Activated T-cell treated with anti-CD3 and anti-CD28 coated beads, Interleukin-2, amount 50 U/mL, for 1 hour (primary cell): Measurements from ENCODE around the gene MINDY3.
"Not testable (repeated sequence)": the region's sequence is repeated elsewhere in the genome, so short reads cannot be mapped to it uniquely, and the experiment has no call there.

Experiments used
- DNase-seq: peaks from one replicate; pipeline ENCODE4 v3.0.0-alpha.2; 2020

Gene MINDY3

GRCh38 chr10:15764892-15765454, 95.3 kb downstream of the MINDY3 start:
- DNase-seq, result no peak

GRCh38 chr10:15763006-15763405, 97.3 kb downstream of the MINDY3 start:
- DNase-seq, result no peak

- DNase-seq, result not testable (repeated sequence)
These were observed 98.1 kb downstream of the MINDY3 start for GRCh38 chr10:15762239-15762638.

GRCh38 chr10:15761224-15761623, 99.1 kb downstream of the MINDY3 start:
- DNase-seq, result not testable (repeated sequence)

GRCh38 chr10:15760681-15761080, 99.6 kb downstream of the MINDY3 start:
- no peak for DNase-seq

DNA sequence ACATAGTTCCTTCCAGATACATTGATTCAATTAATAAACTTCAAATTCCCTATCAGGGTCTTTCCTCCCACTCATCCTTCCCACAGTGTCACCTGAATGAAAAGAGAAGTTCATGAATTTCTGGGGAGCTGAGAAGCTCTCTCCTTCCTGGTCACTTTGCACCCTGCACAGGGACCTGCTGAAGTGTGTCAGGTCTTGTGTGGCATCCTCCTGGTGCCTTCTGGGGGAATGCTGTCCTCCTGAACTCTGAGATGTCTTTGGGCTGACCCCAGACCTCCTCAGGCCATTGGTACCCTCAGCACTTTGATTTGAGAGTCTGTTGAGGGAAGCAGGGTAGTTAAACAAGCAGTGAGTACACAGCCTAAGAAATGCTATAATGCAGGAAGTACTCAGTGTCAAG, 101.0 kb downstream of the MINDY3 start:
- no peak for DNase-seq

DNA sequence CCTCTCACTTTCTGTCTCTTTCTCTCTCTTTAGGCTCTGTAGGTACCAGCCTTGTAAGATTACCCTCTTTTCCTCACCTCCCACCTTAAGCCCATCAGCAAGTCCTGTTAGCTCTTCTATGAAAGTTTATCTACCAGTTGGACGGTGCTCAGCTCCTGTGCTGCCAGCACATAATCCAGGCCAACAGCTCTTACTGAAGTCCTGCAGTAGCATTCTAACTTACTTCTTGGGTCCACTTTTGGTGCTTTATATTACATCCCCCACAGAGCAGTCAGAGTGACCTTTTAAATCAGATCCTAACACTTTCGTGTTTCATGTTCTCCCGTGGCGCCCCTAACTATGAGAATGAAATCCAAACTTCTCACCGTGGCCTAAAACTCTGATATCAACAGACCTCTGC, 101.7 kb downstream of the MINDY3 start:
- no peak for DNase-seq

DNA sequence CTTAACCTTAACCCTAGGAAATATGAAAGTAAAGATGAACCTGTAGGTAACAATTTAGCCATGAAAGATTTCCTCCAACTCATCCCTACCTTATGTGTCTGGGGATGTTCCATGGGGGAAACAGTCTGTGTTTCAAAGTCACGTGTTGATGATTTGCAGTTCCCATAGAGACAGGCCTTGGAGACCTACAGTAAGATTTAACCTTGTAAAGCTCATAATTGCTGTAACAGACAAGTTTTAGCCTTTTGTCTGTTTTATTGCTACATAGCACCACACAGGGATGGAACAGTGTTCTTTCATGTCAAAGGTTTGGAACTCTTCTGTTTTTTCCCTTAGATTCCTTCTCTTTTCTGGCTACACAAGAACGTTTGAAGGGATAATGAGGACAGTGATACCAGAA, 105.4 kb downstream of the MINDY3 start:
- DNase-seq, result no peak

- no peak for DNase-seq
These were observed 109.3 kb downstream of the MINDY3 start for GRCh38 chr10:15751046-15751445.

DNA sequence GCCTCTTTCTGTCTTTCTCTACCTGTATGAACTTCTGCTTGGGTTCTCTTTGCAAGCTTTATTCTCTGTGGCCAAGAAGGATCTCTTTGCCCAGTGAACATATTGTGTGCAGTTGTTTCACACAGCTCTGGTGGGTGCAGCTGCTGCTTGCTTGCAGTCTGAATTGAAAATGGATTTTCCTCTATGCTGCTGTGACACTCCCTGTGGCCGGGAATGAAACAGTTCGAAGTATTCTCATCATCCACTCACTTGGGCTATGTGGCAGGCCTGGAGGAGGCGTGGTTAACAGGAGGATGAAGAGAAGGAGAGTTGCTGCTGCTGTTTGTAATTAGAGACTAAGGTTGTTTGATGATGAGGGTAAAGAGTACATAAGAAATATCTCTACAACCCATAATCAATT, 112.2 kb downstream of the MINDY3 start:
- no peak for DNase-seq

- DNase-seq, result no peak
These were observed 112.7 kb downstream of the MINDY3 start for GRCh38 chr10:15747632-15748031.

DNA sequence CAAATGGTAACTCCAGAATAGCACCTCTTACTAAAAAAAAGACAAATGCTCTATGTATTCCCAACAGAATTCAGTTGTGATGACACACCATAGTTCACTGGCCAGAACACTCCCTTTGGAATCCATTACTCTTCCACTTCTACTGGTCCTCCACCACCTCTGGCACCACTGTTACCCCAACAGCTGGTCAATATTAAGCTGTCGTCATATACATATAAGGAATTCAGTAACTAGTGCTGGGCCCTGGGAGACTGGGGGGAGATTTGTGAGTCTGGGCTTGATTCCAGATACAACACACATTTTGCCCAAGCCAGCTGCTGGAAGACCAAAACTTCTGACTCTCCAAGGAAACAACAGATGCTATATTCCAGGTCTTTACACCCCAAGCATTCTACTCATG, 114.6 kb downstream of the MINDY3 start:
- DNase-seq, result no peak

DNA sequence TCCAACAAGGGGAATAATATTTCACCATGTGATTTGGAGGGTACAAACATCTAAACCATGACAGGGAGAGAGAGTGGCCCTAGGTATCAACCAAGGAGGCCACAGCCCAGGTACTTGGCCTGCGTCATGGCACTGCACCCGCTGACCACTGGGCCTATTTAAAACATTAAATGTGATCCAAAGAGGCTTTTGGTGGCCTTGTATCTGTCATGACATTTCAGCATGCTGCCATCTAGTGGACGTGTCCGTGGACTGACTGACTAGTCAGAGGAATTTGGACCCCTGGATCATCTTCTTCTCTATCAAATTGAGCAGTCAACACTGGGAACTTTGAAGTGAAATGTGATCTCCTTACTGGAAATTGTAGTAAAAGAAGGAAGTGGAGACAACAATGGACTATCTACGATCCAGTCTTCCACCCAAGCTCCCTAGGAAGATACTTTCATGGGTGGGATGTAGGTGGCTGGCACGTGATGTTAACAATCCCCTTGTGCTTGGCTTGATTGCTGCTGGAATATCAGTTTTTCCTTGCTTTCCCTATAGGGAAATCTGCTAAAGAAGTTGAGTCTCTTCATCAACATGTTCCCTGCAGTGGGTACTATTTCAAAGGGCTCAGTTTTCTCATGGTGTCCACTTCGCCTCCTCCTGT, 116.0 kb downstream of the MINDY3 start:
- DNase-seq, result no peak

GRCh38 chr10:15743443-15743842, 116.9 kb downstream of the MINDY3 start:
- no peak for DNase-seq

DNA sequence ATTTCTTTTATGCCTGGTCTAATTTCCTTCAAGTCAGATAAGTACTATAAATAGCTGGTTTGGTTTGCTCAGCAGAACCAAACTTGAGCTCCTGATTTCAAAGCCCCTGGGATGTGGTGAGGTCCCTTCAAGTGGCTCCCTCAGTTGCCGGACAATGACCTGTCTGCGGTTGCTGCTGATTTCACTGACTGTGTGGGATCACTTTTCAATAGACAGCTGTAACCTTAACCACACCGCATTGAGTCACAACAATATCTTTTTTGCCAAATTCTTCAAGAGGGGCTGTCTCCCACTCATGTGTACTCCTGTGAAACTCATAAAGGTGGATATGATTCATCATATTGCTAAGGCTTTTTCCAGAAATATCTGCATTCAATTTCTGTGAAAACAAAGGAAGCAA, 117.5 kb downstream of the MINDY3 start:
- DNase-seq, result no peak

- no peak for DNase-seq
These were observed 118.2 kb downstream of the MINDY3 start for GRCh38 chr10:15742102-15742501.

- no peak for DNase-seq
These were observed 118.7 kb downstream of the MINDY3 start for GRCh38 chr10:15741581-15741980.

DNA sequence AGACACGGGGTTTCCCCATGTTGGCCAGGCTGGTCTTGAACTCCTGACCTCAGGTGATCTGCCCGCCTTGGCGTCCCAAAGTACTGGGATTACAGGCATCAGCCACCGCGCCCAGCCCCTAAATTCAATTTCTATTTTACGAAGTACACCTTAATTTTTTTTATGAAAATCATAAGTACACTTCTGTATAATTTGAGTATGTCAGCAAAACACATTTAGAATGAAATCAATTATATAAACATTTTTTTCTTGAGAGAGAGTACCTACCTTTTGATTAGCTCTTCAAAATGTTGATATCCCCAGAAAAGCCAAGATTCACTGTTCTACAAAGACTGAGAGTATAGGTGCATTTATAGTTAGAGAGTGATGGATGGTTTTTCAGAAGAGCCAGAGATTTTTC, 120.0 kb downstream of the MINDY3 start:
- no peak for DNase-seq

- DNase-seq, result no peak
These were observed 120.9 kb downstream of the MINDY3 start for GRCh38 chr10:15739254-15739970.

- DNase-seq, result no peak
These were observed 121.9 kb downstream of the MINDY3 start for GRCh38 chr10:15738270-15738925.

DNA sequence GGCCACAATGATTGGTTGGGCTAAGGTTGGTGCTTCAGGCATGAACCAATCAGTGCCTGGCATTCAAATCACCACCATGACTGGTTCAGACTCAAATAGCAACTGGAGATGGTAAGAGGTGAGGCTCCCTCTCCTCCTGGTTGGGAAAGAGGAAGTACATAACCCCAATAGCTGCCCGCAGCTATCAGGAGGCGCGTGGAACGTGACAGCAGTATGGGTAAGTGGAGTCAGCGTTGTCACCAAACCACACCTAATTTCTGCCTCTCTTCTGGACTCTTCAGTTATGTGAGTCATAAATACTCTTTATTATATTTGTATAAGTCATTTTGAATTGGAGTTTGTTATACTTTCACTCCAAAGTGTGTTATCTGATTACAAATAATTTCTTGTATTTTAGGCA, 122.7 kb downstream of the MINDY3 start:
- DNase-seq, result no peak

DNA sequence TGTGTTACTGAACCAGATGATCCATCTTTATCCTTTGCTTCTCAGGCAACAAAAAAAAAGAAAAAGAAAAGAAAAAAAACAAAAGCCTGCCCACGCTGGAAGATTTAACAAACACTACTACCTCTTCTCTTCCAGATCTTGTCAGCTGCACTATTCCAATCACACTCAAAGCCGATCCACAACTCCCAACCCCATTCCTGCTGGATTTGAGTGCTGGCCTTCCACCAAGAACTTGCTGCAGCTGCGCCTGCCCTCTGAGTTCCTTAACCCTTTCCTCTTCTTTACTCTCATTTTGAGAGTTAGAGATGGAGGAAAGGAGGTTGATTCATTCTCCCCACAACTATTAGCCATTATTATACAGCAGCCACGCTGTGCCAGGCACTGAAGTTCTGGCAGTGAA, 124.5 kb downstream of the MINDY3 start:
- no peak for DNase-seq

DNA sequence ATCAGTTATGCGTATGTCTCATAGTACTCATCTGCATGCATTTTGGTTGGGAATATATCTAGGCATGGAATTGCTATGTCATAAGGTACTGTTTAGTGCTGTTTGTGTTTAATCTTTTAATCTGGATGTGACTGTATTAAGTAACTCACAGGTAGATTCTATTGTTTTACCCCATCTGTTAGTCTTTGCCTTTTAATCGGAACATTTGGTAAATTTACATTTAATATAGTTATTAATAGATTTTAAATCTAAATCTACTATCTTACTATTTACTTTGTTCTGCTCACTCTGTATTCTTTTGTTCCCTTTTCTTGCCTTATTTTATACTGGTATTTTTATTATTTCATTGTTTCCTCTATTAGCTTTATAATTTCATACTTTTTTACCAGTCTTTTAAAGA, 130.0 kb downstream of the MINDY3 start:
- DNase-seq, result no peak

GRCh38 chr10:15729890-15730289, 130.4 kb downstream of the MINDY3 start:
- DNase-seq, result no peak
